ENCODE measurements around the gene SERPINE1.
"Not testable (repeated sequence)": the region's sequence is repeated elsewhere in the genome, so short reads cannot be mapped to it uniquely, and the experiment has no call there.

DNA sequence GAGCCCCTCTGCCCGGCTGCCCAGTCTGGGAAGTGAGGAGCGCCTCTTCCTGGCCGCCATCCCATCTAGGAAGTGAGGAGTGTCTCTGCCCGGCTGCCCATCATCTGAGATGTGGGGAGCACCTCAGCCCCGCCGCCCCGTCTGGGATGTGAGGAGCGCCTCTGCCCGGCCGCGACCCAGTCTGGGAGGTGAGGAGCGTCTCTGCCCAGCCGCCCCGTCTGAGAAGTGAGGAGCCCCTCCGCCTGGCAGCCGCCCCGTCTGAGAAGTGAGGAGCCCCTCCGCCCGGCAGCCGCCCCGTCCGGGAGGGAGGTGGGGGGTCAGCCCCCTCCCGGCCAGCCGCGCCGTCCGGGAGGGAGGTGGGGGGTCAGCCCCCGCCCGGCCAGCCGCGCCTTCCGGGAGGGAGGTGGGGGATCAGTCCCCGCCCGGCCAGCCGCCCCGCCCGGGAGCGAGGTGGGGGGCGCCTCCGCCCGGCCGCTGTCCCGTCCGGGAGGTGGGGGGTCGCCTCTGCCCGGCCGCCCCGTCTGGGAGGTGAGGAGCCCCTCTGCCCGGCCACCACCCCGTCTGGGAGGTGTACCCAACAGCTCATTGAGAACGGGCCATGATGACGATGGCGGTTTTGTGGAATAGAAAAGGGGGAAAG, 34.5 kb upstream of the SERPINE1 start:
- TF ChIP-seq, protein P1, sequence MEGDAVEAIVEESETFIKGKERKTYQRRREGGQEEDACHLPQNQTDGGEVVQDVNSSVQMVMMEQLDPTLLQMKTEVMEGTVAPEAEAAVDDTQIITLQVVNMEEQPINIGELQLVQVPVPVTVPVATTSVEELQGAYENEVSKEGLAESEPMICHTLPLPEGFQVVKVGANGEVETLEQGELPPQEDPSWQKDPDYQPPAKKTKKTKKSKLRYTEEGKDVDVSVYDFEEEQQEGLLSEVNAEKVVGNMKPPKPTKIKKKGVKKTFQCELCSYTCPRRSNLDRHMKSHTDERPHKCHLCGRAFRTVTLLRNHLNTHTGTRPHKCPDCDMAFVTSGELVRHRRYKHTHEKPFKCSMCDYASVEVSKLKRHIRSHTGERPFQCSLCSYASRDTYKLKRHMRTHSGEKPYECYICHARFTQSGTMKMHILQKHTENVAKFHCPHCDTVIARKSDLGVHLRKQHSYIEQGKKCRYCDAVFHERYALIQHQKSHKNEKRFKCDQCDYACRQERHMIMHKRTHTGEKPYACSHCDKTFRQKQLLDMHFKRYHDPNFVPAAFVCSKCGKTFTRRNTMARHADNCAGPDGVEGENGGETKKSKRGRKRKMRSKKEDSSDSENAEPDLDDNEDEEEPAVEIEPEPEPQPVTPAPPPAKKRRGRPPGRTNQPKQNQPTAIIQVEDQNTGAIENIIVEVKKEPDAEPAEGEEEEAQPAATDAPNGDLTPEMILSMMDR (IDR thresholded peaks at IDR 0.05) = not testable (repeated sequence)
- TF ChIP-seq POLR2A, POLR2AphosphoS5 (IDR thresholded peaks at IDR 0.05): not testable (repeated sequence)

Measured in prostate gland (tissue), 2 donors.